Kidney epithelial cell (primary cell): Measurements from ENCODE around the gene SETD4. TPM values are rescaled to one million over a fixed set of nuclear protein-coding genes. Genes with fewer than 3 reads are reported as not detected.

Experiments
- DNase-seq: peaks from one replicate; pipeline ENCODE4 v3.0.0-alpha.2; 2010; ENCODE audit warnings: low read depth
- H3K27me3 ChIP-seq: 2 replicates; pipeline ENCODE4 v1.6.0; 2011; ENCODE audit warnings: low read length; ENCODE audit not compliant: control insufficient read depth, insufficient read depth
- H3K36me3 ChIP-seq: 2 replicates; pipeline ENCODE4 v1.5.1; 2011; ENCODE audit warnings: low read length; ENCODE audit not compliant: control insufficient read depth, insufficient read depth
- H3K4me3 ChIP-seq: 2 replicates; pipeline ENCODE4 v1.5.1; 2011; ENCODE audit warnings: low read depth, mild to moderate bottlenecking, control low read depth, low read length
- total RNA-seq: library from RNA; depleted of rRNA; stranded (reverse); fragments of >200 nt; gene quantifications from 2 replicates; pipeline ENCODE4 v1.2.3, GENCODE V29; 2015
- TF ChIP-seq, protein P1 (sequence below): IDR thresholded peaks from 2 replicates; pipeline ENCODE4 v1.5.1; 2011; ENCODE audit warnings: mild to moderate bottlenecking, moderate library complexity, low read length, control low read depth, inconsistent platforms; ENCODE audit not compliant: insufficient read depth, poor library complexity, severe bottlenecking

Gene SETD4
- total RNA-seq, 1 donor from 2014 or later, result 17.9 TPM

DNA sequence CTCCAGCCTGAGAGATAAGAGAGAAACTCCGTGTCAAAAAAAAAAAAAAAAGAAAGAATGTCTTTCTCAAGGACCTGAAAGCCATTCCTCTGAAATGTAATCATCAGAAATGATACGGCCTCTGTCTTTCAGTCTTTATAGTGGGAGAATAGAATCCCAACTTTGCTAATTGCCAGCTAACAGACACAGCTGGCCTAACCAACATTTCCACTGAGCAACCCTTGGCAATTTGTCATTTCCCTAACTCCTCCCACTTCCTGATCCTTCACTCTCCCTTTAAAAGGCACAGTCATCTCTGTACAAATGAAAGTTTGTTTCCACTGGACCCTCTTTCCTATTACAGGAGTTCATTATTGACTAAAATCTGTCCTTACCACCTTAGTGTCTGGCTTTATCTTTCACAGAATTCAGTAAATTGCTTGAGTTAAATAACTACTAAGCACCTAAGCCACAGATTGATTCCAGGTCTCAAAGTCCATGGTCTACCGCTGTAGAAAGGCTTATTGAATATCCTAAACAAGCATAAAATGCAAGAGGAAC lies 5.2 kb upstream of the SETD4 start:
- Histone ChIP-seq H3K4me3 (no peak overlapping the region), H3K27me3 (no peaks in the 10 kb centered on the region), H3K36me3 (no peaks in the 10 kb centered on the region)
- no peak for DNase-seq
- TF ChIP-seq, protein P1, sequence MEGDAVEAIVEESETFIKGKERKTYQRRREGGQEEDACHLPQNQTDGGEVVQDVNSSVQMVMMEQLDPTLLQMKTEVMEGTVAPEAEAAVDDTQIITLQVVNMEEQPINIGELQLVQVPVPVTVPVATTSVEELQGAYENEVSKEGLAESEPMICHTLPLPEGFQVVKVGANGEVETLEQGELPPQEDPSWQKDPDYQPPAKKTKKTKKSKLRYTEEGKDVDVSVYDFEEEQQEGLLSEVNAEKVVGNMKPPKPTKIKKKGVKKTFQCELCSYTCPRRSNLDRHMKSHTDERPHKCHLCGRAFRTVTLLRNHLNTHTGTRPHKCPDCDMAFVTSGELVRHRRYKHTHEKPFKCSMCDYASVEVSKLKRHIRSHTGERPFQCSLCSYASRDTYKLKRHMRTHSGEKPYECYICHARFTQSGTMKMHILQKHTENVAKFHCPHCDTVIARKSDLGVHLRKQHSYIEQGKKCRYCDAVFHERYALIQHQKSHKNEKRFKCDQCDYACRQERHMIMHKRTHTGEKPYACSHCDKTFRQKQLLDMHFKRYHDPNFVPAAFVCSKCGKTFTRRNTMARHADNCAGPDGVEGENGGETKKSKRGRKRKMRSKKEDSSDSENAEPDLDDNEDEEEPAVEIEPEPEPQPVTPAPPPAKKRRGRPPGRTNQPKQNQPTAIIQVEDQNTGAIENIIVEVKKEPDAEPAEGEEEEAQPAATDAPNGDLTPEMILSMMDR, result no peak

GRCh38 chr21:36064085-36064460 lies 3.7 kb upstream of the SETD4 start:
- TF ChIP-seq, protein P1, result no peak
- no peak overlapping the region for H3K4me3 ChIP-seq
- H3K27me3 ChIP-seq, result no peaks in the 10 kb centered on the region
- H3K36me3 ChIP-seq, result no peaks in the 10 kb centered on the region
- no peak for DNase-seq

- TF ChIP-seq, protein P1, result no peak
- no peaks in the 10 kb centered on the region for H3K36me3 ChIP-seq
- H3K4me3 ChIP-seq, result no peak overlapping the region
- DNase-seq, result no peak
- no peaks in the 10 kb centered on the region for H3K27me3 ChIP-seq
Observed at GRCh38 chr21:36063375-36064084, 3.2 kb upstream of the SETD4 start.

GRCh38 chr21:36061445-36061844 lies 1.1 kb upstream of the SETD4 start:
- Histone ChIP-seq H3K4me3 (no peak overlapping the region), H3K36me3 (peaks cover 2% of the 10 kb centered on the region), H3K27me3 (no peaks in the 10 kb centered on the region)
- TF ChIP-seq, protein P1, result no peak
- no peak for DNase-seq

DNA sequence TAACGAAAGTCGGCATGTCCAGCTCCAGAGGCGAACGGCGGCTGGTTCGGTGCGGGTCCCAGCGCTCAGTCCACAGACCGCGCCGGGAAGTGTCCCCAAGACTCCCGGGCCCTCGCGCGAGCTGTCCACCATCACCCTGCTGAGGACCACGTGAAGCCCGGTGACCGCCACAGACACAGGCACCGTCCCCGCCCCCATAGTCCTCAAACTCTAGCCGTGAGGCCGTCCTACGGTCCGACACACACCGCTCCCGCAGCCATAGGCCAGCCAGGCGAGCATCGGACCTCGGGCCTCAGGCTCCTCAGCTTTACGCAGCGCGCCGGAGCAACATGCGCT lies 535 bp downstream of the SETD4 start:
- Histone ChIP-seq H3K27me3 (no peaks in the 10 kb centered on the region), H3K4me3 (peak overlapping the region; percentile 92), H3K36me3 (peaks cover 2% of the 10 kb centered on the region)
- TF ChIP-seq, protein P1, result no peak
- no peak for DNase-seq

- TF ChIP-seq, protein P1, result no peak
- Histone ChIP-seq H3K4me3 (no peak overlapping the region), H3K27me3 (no peaks in the 10 kb centered on the region), H3K36me3 (peaks cover 5% of the 10 kb centered on the region)
- no peak for DNase-seq
Observed at GRCh38 chr21:36055551-36055950, 4.8 kb downstream of the SETD4 start.
